K562 (cell line): ENCODE results near the gene LSS. TPM values are rescaled to one million over a fixed set of nuclear protein-coding genes. Genes with fewer than 3 reads are reported as not detected.

Experiments used
- BCL6 ChIP-seq: fragments of 250-450 bp; sonication (Bioruptor Pico); IDR thresholded peaks from 2 replicates; pipeline ENCODE4 v1.4.0; 2020
- BHLHE40 ChIP-seq: IDR thresholded peaks from 2 replicates; pipeline ENCODE4 v1.6.1; 2011; ENCODE audit warnings: low read length, improper control_type of control experiment
- CCNT2 ChIP-seq: IDR thresholded peaks from 2 replicates; pipeline ENCODE4 v1.6.1; 2011; ENCODE audit warnings: borderline replicate concordance, low read depth, mild to moderate bottlenecking, moderate library complexity, mixed read lengths, low read length; ENCODE audit not compliant: insufficient read length; ENCODE audit errors: extremely low read depth
- E2F3 ChIP-seq: fragments of 250-450 bp; sonication (Bioruptor Pico); IDR thresholded peaks from 2 replicates; pipeline ENCODE4 v1.4.0; 2020; ENCODE audit warnings: mild to moderate bottlenecking
- HDGF ChIP-seq: fragments of 450-650 bp; IDR thresholded peaks from 2 replicates; pipeline ENCODE4 v1.6.1; 2016
- MCM2 ChIP-seq: fragments of 450-650 bp; IDR thresholded peaks from 2 replicates; pipeline ENCODE4 v1.6.1; 2017; ENCODE audit warnings: low read depth, mild to moderate bottlenecking
- MXD1 ChIP-seq: fragments of 250-450 bp; sonication (Bioruptor Pico); IDR thresholded peaks from 2 replicates; pipeline ENCODE4 v1.8.0; 2021; ENCODE audit warnings: borderline replicate concordance, mild to moderate bottlenecking, moderate library complexity; ENCODE audit not compliant: poor library complexity, severe bottlenecking
- NCOA2 ChIP-seq, 2 experiments: fragments of 450-650 bp; IDR thresholded peaks; 2 replicates each; pipeline ENCODE4 v1.6.1; 2018; ENCODE audit warnings: mild to moderate bottlenecking in 2 of 2, moderate library complexity in 1 of 2; ENCODE audit not compliant: partially characterized antibody in 2 of 2
- NFE2L1 ChIP-seq: fragments of 450-650 bp; IDR thresholded peaks from 2 replicates; pipeline ENCODE4 v1.6.1; 2016; ENCODE audit warnings: missing genetic modification characterization, low read depth, mild to moderate bottlenecking, missing compliant biosample characterization, moderate library complexity, borderline replicate concordance
- NR2C1 ChIP-seq, 2 experiments: fragments of 450-650 bp; IDR thresholded peaks; 2 replicates each; pipeline ENCODE4 v1.6.1; 2017; ENCODE audit warnings: mild to moderate bottlenecking in 2 of 2, antibody characterized with exemption in 1 of 2, inconsistent platforms in 1 of 2, missing compliant biosample characterization in 1 of 2, missing genetic modification characterization in 1 of 2
- SMAD3 ChIP-seq: fragments of 450-650 bp; formaldehyde crosslinking; conservative IDR thresholded peaks from 2 replicates; pipeline ENCODE4 v1.4.0; 2020; ENCODE audit warnings: mild to moderate bottlenecking
- SMARCA4 ChIP-seq: fragments of 450-650 bp; IDR thresholded peaks from 2 replicates; pipeline ENCODE4 v1.6.1; 2016
- SMARCB1 ChIP-seq: IDR thresholded peaks from 2 replicates; pipeline ENCODE4 v1.6.1; 2011; ENCODE audit warnings: improper control_type of control experiment, low read depth; ENCODE audit not compliant: insufficient read length
- TAL1 ChIP-seq: fragments of 450-650 bp; IDR thresholded peaks from 2 replicates; pipeline ENCODE4 v1.6.1; 2016; ENCODE audit warnings: mild to moderate bottlenecking
- WHSC1 ChIP-seq: IDR thresholded peaks from one replicate; pipeline ENCODE4 v1.6.1; 2012; ENCODE audit warnings: low read length, control low read depth, inconsistent platforms
- ZBTB5 ChIP-seq: fragments of 450-650 bp; IDR thresholded peaks from 2 replicates; pipeline ENCODE4 v1.6.1; 2017; ENCODE audit warnings: antibody characterized with exemption
- ZNF217 ChIP-seq: sonication (generic); formaldehyde crosslinking; IDR thresholded peaks from 2 replicates; pipeline ENCODE4 v1.8.0; 2022; ENCODE audit warnings: mild to moderate bottlenecking, missing genetic modification reagents
- ZNF583 ChIP-seq: fragments of 250-450 bp; sonication (Bioruptor Pico); IDR thresholded peaks from 2 replicates; pipeline ENCODE4 v1.4.0; 2020
- ZNF584 ChIP-seq: fragments of 200-800 bp; sonication (Bioruptor generic); IDR thresholded peaks from 2 replicates; pipeline ENCODE4 v1.6.1; 2016; ENCODE audit warnings: low read depth, mild to moderate bottlenecking, missing genetic modification characterization, missing compliant biosample characterization
- ZNF696 ChIP-seq: fragments of 250-450 bp; sonication (Bioruptor Pico); conservative IDR thresholded peaks from 2 replicates; pipeline ENCODE4 v1.4.0; 2020; ENCODE audit warnings: mild to moderate bottlenecking, moderate library complexity
- ZNF717 ChIP-seq: fragments of 250-450 bp; sonication (Bioruptor Pico); IDR thresholded peaks from 2 replicates; pipeline ENCODE4 v1.5.0; 2021
- ZNF77 ChIP-seq: fragments of 250-450 bp; sonication (Bioruptor Pico); IDR thresholded peaks from 2 replicates; pipeline ENCODE4 v1.5.0; 2020
- polyA plus RNA-seq, 8 experiments: library from polyadenylated mRNA; depleted of rRNA in 4 of 8; stranded (reverse) in 5 of 8; unstranded in 3 of 8; fragments of >200 nt; fragmentation: Nextera tagmentation in 2 of 8; fragmentation: Illumina TruSeq in 1 of 8; extraction: Ambion mirVana in 2 of 8; extraction: Trizol in 1 of 8; gene quantifications; 2 replicates each; pipeline versions ENCODE4 v1.2.1 to v1.2.3, GENCODE V29; 2011 to 2014; ENCODE audit warnings: inconsistent platforms in 1 of 8, missing spikeins in 1 of 8
- total RNA-seq, 7 experiments: library from RNA; depleted of rRNA in 6 of 7; stranded (reverse); fragments of >200 nt in 6 of 7; fragmentation: Illumina TruSeq in 2 of 7; extraction: Trizol in 2 of 7; gene quantifications; 2 replicates each; pipeline versions ENCODE4 v1.2.1 to v1.2.3, GENCODE V29; 2011 to 2021; ENCODE audit warnings: low replicate concordance in 1 of 7
- TF ChIP-seq, protein P1 (sequence below): fragments of 250-450 bp; sonication (Bioruptor Pico); IDR thresholded peaks from 2 replicates; pipeline ENCODE4 v1.4.0; 2020; ENCODE audit warnings: mild to moderate bottlenecking, moderate library complexity, borderline replicate concordance

LSS gene
- total and polyA plus RNA-seq, 9 of the 15 experiments (the other 6 are each of a cell fraction or from before 2014, with no cell fraction given): 2.2 to 89.5 (median 37.4) TPM

DNA sequence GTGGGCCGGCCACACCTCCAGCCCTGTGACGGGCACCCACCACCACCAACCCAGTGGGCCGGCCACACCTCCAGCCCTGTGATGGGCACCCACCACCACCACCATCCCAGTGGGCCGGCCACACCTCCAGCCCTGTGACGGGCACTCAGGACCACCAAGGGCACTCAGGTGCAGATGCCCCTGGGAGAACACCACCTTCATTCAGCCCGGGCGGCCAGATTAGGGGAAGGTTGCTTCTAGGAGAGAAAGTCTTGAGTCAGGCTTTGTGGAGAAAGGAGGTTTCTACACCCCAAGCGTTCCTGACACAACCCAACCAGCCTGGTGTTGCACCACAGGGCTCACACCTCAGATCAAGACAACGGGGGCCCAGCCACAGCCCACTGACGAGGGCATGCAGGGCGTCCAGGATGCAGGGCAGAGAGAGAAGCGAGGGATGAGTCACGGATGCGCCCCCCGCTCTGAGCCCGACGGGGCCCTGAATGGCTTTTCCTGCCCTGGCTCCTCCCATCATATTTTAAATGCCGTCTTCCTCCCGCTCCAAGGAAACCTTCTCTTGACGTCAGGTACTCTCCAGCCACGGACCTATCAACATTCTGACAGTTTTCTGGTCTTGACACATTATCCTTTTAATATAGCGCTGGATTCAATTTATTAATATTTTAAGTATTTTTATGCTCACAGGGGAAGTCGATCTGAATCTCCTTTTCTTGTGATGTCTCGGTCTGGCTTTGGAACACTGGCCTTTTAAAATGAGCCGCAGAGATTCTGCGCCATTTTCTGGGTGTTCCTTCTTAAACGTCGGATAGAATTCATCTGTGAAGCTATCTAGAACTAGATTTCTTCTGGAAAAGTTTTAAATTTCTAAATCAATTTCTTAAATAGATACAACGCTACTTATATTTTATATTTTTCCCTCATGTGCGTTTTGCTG, 43.7 kb downstream of the LSS start (continued):
- TF ChIP-seq, protein P1, sequence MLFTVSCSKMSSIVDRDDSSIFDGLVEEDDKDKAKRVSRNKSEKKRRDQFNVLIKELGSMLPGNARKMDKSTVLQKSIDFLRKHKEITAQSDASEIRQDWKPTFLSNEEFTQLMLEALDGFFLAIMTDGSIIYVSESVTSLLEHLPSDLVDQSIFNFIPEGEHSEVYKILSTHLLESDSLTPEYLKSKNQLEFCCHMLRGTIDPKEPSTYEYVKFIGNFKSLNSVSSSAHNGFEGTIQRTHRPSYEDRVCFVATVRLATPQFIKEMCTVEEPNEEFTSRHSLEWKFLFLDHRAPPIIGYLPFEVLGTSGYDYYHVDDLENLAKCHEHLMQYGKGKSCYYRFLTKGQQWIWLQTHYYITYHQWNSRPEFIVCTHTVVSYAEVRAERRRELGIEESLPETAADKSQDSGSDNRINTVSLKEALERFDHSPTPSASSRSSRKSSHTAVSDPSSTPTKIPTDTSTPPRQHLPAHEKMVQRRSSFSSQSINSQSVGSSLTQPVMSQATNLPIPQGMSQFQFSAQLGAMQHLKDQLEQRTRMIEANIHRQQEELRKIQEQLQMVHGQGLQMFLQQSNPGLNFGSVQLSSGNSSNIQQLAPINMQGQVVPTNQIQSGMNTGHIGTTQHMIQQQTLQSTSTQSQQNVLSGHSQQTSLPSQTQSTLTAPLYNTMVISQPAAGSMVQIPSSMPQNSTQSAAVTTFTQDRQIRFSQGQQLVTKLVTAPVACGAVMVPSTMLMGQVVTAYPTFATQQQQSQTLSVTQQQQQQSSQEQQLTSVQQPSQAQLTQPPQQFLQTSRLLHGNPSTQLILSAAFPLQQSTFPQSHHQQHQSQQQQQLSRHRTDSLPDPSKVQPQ: no peak
- no peak for TF ChIP-seq E2F3 (CRISPR knock-in tag)
- TF ChIP-seq NR2C1 (IDR thresholded peaks at IDR 0.05): no peak
- no peak for TF ChIP-seq NR2C1 (tag; IDR thresholded peaks at IDR 0.05)
- no peak for TF ChIP-seq WHSC1
- no peak for TF ChIP-seq BHLHE40
- no peak for TF ChIP-seq NCOA2 (IDR thresholded peaks at IDR 0.05; ENCODE audit: partially characterized antibody in 2 of 2)
- no peak for TF ChIP-seq MCM2
- no peak for TF ChIP-seq ZNF717
- TF ChIP-seq ZNF77: no peak
- TF ChIP-seq ZNF584 (CRISPR knock-in tag): no peak
- no peak for TF ChIP-seq SMARCB1
- no peak for TF ChIP-seq NFE2L1
- TF ChIP-seq ZNF217 (CRISPR knock-in tag): no peak
- TF ChIP-seq CCNT2: peak; percentile 10
- no peak; the same call in 1 of the 2 replicates for TF ChIP-seq SMARCA4
- TF ChIP-seq MXD1 (CRISPR knock-in tag): no peak
- TF ChIP-seq BCL6 (CRISPR knock-in tag): no peak
- no peak for TF ChIP-seq TAL1
- TF ChIP-seq ZBTB5: no peak
- no peak for TF ChIP-seq HDGF
- no peak for TF ChIP-seq ZNF583
- no peak for TF ChIP-seq SMAD3 (CRISPR knock-in tag)
- TF ChIP-seq ZNF696 (CRISPR knock-in tag): no peak
